HG02981 (cell line): Measurements from ENCODE around the gene ZNF287.
A peak's percentile ranks its signal among the peaks of the same experiment; 100 is the strongest.
"Not testable (repeated sequence)": the region's sequence is repeated elsewhere in the genome, so short reads cannot be mapped to it uniquely, and the experiment has no call there.

Source experiments
- ATAC-seq: cut with Tn5 transposase; IDR thresholded peaks from one replicate; pipeline ENCODE4 v1.9.1; 2021; ENCODE audit warnings: mild to moderate bottlenecking, moderate library complexity; ENCODE audit not compliant: unreplicated experiment

Gene ZNF287

GRCh38 chr17:16568541-16569357 lies at the start of gene ZNF287:
TSS of gene ZNF287 (minus strand) at chr17:16569204. CDS start at chr17:16567731, 1,473 bp downstream.
- peak; percentile 89 for ATAC-seq

GRCh38 chr17:16617481-16618060 lies 48.6 kb upstream of the ZNF287 start:
- no peak for ATAC-seq

- no peak for ATAC-seq
These were observed 30.5 kb upstream of the ZNF287 start for GRCh38 chr17:16599537-16599936.

GRCh38 chr17:16593356-16594102 lies 24.5 kb upstream of the ZNF287 start:
- no peak for ATAC-seq

GRCh38 chr17:16589097-16589969 lies 20.3 kb upstream of the ZNF287 start:
- peak; percentile 91 for ATAC-seq

- no peak for ATAC-seq
These were observed 16.8 kb upstream of the ZNF287 start for GRCh38 chr17:16585796-16586195.

- no peak for ATAC-seq
These were observed 15.4 kb upstream of the ZNF287 start for GRCh38 chr17:16584273-16584995.

- no peak for ATAC-seq
These were observed 14.8 kb upstream of the ZNF287 start for GRCh38 chr17:16583781-16584180.

- no peak for ATAC-seq
These were observed 4.5 kb upstream of the ZNF287 start for GRCh38 chr17:16573466-16573865.

- ATAC-seq: peak; percentile 10
These were observed 331 bp upstream of the ZNF287 start for GRCh38 chr17:16569358-16569712.

GRCh38 chr17:16552637-16553045 lies 16.4 kb downstream of the ZNF287 start:
- no peak for ATAC-seq

- no peak for ATAC-seq
These were observed 16.9 kb downstream of the ZNF287 start for GRCh38 chr17:16551878-16552636.

- no peak for ATAC-seq
These were observed 31.9 kb downstream of the ZNF287 start for GRCh38 chr17:16537130-16537458.

GRCh38 chr17:16534236-16534635 lies 34.8 kb downstream of the ZNF287 start:
- no peak for ATAC-seq

GRCh38 chr17:16529906-16530305 lies 39.1 kb downstream of the ZNF287 start:
- ATAC-seq: no peak

- ATAC-seq: no peak
These were observed 41.7 kb downstream of the ZNF287 start for GRCh38 chr17:16527298-16527697.

- not testable (repeated sequence) for ATAC-seq
These were observed 43.4 kb downstream of the ZNF287 start for GRCh38 chr17:16525556-16525955.

GRCh38 chr17:16521070-16521727 lies 47.8 kb downstream of the ZNF287 start:
- ATAC-seq: peak; percentile 81

- no peak for ATAC-seq
These were observed 50.0 kb downstream of the ZNF287 start for GRCh38 chr17:16519021-16519420.
